WTC11 (cell line): Measurements from ENCODE around the gene TCOF1.

ENCODE experiments used
- E2F1 ChIP-seq: sonication (generic); formaldehyde crosslinking; IDR thresholded peaks from 2 replicates; pipeline ENCODE4 v1.8.0; 2022; ENCODE audit warnings: mild to moderate bottlenecking, missing genetic modification reagents
- FOXK1 ChIP-seq: sonication (generic); formaldehyde crosslinking; IDR thresholded peaks from 2 replicates; pipeline ENCODE4 v1.8.0; 2022; ENCODE audit warnings: mild to moderate bottlenecking, moderate library complexity, missing genetic modification reagents
- NFE2L1 ChIP-seq: sonication (generic); formaldehyde crosslinking; IDR thresholded peaks from 2 replicates; pipeline ENCODE4 v1.8.1; 2023; ENCODE audit warnings: missing genetic modification reagents
- SP1 ChIP-seq: sonication (generic); formaldehyde crosslinking; conservative IDR thresholded peaks from 2 replicates; pipeline ENCODE4 v1.8.1; 2022; ENCODE audit warnings: missing genetic modification reagents
- ZNF281 ChIP-seq: sonication (generic); formaldehyde crosslinking; IDR thresholded peaks from 2 replicates; pipeline ENCODE4 v1.8.0; 2023; ENCODE audit warnings: mild to moderate bottlenecking, missing genetic modification reagents
- ZNF317 ChIP-seq: sonication (generic); formaldehyde crosslinking; IDR thresholded peaks from 2 replicates; pipeline ENCODE4 v1.8.1; 2023; ENCODE audit warnings: low read depth, mild to moderate bottlenecking, moderate library complexity, missing genetic modification reagents, borderline replicate concordance
- ZNF532 ChIP-seq: fragments of 250-450 bp; sonication (Bioruptor Pico); IDR thresholded peaks from 2 replicates; pipeline ENCODE4 v1.9.0; 2021; ENCODE audit warnings: mild to moderate bottlenecking, borderline replicate concordance
- TF ChIP-seq, protein P1 (sequence below): sonication (generic); formaldehyde crosslinking; IDR thresholded peaks from 2 replicates; pipeline ENCODE4 v1.8.1; 2022; ENCODE audit warnings: low read depth, mild to moderate bottlenecking, moderate library complexity, missing genetic modification reagents, borderline replicate concordance
- TF ChIP-seq, protein P2 (sequence below): fragments of 200-600 bp; IDR thresholded peaks from 2 replicates; pipeline ENCODE4 v1.8.0; 2022; ENCODE audit warnings: antibody characterized with exemption

DNA sequence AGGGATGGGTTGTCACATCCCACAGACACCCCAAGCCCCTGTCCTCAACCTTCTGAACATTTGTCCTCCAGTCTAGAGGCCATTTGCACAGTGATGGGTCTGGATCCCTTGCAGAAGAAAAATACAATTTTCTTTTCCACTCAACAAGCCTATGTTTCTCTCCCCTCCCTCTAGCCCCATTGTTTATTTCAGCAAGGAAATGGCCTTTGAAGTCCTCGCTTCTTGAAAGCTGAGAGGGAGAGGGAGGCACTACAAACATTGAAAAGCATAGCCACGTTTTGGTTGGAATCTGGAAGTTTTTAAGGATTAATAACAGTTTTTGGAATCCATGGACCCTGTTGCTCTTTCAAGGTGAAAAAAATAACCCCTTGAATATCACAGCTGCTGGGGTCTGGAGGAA is 30.8 kb upstream of the TCOF1 start:
- TF ChIP-seq ZNF317 (no peak), FOXK1 (CRISPR knock-in tag) (no peak), E2F1 (no peak), SP1 (CRISPR knock-in tag) (no peak), ZNF532 (no peak), ZNF281 (CRISPR knock-in tag) (no peak), NFE2L1 (CRISPR knock-in tag) (no peak)
- TF ChIP-seq, protein P1, sequence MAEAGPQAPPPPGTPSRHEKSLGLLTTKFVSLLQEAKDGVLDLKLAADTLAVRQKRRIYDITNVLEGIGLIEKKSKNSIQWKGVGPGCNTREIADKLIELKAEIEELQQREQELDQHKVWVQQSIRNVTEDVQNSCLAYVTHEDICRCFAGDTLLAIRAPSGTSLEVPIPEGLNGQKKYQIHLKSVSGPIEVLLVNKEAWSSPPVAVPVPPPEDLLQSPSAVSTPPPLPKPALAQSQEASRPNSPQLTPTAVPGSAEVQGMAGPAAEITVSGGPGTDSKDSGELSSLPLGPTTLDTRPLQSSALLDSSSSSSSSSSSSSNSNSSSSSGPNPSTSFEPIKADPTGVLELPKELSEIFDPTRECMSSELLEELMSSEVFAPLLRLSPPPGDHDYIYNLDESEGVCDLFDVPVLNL (CRISPR knock-in tag) = no peak
- TF ChIP-seq, protein P2, sequence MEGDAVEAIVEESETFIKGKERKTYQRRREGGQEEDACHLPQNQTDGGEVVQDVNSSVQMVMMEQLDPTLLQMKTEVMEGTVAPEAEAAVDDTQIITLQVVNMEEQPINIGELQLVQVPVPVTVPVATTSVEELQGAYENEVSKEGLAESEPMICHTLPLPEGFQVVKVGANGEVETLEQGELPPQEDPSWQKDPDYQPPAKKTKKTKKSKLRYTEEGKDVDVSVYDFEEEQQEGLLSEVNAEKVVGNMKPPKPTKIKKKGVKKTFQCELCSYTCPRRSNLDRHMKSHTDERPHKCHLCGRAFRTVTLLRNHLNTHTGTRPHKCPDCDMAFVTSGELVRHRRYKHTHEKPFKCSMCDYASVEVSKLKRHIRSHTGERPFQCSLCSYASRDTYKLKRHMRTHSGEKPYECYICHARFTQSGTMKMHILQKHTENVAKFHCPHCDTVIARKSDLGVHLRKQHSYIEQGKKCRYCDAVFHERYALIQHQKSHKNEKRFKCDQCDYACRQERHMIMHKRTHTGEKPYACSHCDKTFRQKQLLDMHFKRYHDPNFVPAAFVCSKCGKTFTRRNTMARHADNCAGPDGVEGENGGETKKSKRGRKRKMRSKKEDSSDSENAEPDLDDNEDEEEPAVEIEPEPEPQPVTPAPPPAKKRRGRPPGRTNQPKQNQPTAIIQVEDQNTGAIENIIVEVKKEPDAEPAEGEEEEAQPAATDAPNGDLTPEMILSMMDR = no peak
